K562 (cell line): ENCODE measurements around the gene IGLON5. TPM values are rescaled to one million over a fixed set of nuclear protein-coding genes. Genes with fewer than 3 reads are reported as not detected.

ENCODE experiments used
- ATAC-seq: fragments of 200-7000 bp; cut with Tn5 transposase; 3 replicates; pipeline ENCODE4 v1.9.1; 2020; ENCODE audit warnings: moderate library complexity
- BruUV-seq: library from RNA; stranded (reverse); fragments of 400-500 nt; replicated peaks from 2 replicates; lab custom pipeline; 2021; lab: Mats Ljungman, UMichigan
- CTCF ChIA-PET: fragments of 300-600 bp; formaldehyde crosslinking; extraction: SDS; loops from one replicate; lab custom pipeline; 2021; ENCODE audit warnings: low intra/inter-chr PET ratio; lab: Yijun Ruan, JAX
- POLR2A ChIA-PET: fragments of 300-600, 350-650 bp; sonication (Branson Sonifier 250); formaldehyde crosslinking; extraction: SDS; loops from one replicate; lab custom pipeline; 2021; ENCODE audit warnings: antibody characterized with exemption, inconsistent platforms; lab: Yijun Ruan, JAX
- DNase-seq, 4 experiments: peaks; one replicate each; pipeline versions ENCODE4 v3.0.0 to v3.0.0-alpha.2; 2011 to 2018; ENCODE audit warnings: low spot score in 3 of 4, mixed read lengths in 3 of 4; ENCODE audit errors: extremely low read depth in 1 of 4
- FAIRE-seq: peaks from 2 replicates; lab custom pipeline; 2011; peaks lifted over from hg19 to GRCh38; lab: Jason Lieb, UNC
- H2AFZ ChIP-seq: 2 replicates; pipeline ENCODE4 v1.6.0; 2011; ENCODE audit warnings: low read depth, low read length, control low read depth, inconsistent platforms
- H3K27ac ChIP-seq: fragments of 200-600 bp; 3 replicates; pipeline ENCODE4 v1.8.0; 2011; ENCODE audit warnings: low read depth, mild to moderate bottlenecking, control low read depth, inconsistent platforms, low read length, moderate library complexity, mixed read lengths; ENCODE audit errors: extremely low read depth
- H3K27me3 ChIP-seq, 2 experiments: fragments of 300-600 bp in 1 of 2; 2 replicates in 1 of 2; 3 replicates in 1 of 2; pipeline versions ENCODE4 v1.6.0 to v1.8.0; 2011; ENCODE audit warnings: inconsistent platforms in 2 of 2, low read length in 2 of 2, mild to moderate bottlenecking in 1 of 2, mixed read lengths in 1 of 2, moderate library complexity in 1 of 2; ENCODE audit not compliant: control insufficient read depth in 2 of 2, insufficient read depth in 2 of 2
- H3K36me3 ChIP-seq: fragments of 300-600 bp; 3 replicates; pipeline ENCODE4 v1.8.0; 2011; ENCODE audit warnings: mild to moderate bottlenecking, low read length, inconsistent platforms; ENCODE audit not compliant: control insufficient read depth, insufficient read depth
- H3K4me1 ChIP-seq, 2 experiments: fragments of 200-600 bp in 1 of 2; replicated peaks in 1 of 2; 2 replicates in 1 of 2; 3 replicates in 1 of 2; pipeline versions ENCODE4 v1.5.1 to v1.8.0; 2011; ENCODE audit warnings: inconsistent platforms in 2 of 2, low read length in 2 of 2, mild to moderate bottlenecking in 1 of 2, mixed read lengths in 1 of 2, moderate library complexity in 1 of 2; ENCODE audit not compliant: control insufficient read depth in 2 of 2, insufficient read depth in 2 of 2
- H3K4me2 ChIP-seq: 2 replicates; pipeline ENCODE4 v1.6.1; 2011; ENCODE audit warnings: low read length, control low read depth, inconsistent platforms, mixed read lengths; ENCODE audit not compliant: insufficient read depth
- H3K4me3 ChIP-seq: fragments of 200-600 bp; sonication (generic), shearing (Covaris generic); 2 replicates; pipeline ENCODE4 v1.5.1; 2016; ENCODE audit warnings: control low read depth, inconsistent platforms
- H3K79me2 ChIP-seq: fragments of 200-600 bp; 3 replicates; pipeline ENCODE4 v1.8.0; 2011; ENCODE audit warnings: low read length, inconsistent platforms; ENCODE audit not compliant: control insufficient read depth, insufficient read depth
- H3K9ac ChIP-seq, 2 experiments: 2 replicates each; pipeline versions ENCODE4 v1.6.0 to v1.6.1; 2011; ENCODE audit warnings: low read depth in 2 of 2, low read length in 2 of 2, control low read depth in 1 of 2, inconsistent platforms in 1 of 2, mild to moderate bottlenecking in 1 of 2, mixed read lengths in 1 of 2; ENCODE audit not compliant: insufficient read depth in 1 of 2
- H3K9me1 ChIP-seq: one replicate; pipeline ENCODE4 v1.6.0; 2011; ENCODE audit warnings: inconsistent platforms, mild to moderate bottlenecking, low read length, moderate library complexity; ENCODE audit not compliant: control insufficient read depth, insufficient read depth
- H3K9me3 ChIP-seq: replicated peaks from 2 replicates; pipeline ENCODE4 v1.5.1; 2011; ENCODE audit warnings: low read depth, low read length, inconsistent platforms; ENCODE audit not compliant: control insufficient read depth, insufficient read depth
- H4K20me1 ChIP-seq: replicated peaks from 2 replicates; pipeline ENCODE4 v1.6.1; 2011; ENCODE audit warnings: low read length, inconsistent platforms, mixed read lengths; ENCODE audit not compliant: control insufficient read depth, insufficient read depth
- ASH1L ChIP-seq: fragments of 450-650 bp; IDR thresholded peaks from 2 replicates; pipeline ENCODE4 v1.6.1; 2018; ENCODE audit warnings: borderline replicate concordance, mild to moderate bottlenecking, low read depth; ENCODE audit not compliant: partially characterized antibody
- BCLAF1 ChIP-seq, 2 experiments: fragments of 450-650 bp in 1 of 2; IDR thresholded peaks; 2 replicates each; pipeline ENCODE4 v1.6.1; 2011 to 2017; ENCODE audit warnings: low read depth in 2 of 2, antibody characterized with exemption in 1 of 2, borderline replicate concordance in 1 of 2, low read length in 1 of 2, mild to moderate bottlenecking in 1 of 2, mixed read lengths in 1 of 2; ENCODE audit not compliant: control insufficient read depth in 1 of 2
- E2F3 ChIP-seq: fragments of 250-450 bp; sonication (Bioruptor Pico); IDR thresholded peaks from 2 replicates; pipeline ENCODE4 v1.4.0; 2020; ENCODE audit warnings: mild to moderate bottlenecking
- FOXO4 ChIP-seq: fragments of 450-650 bp; formaldehyde crosslinking; IDR thresholded peaks from 2 replicates; pipeline ENCODE4 v1.4.0; 2020; ENCODE audit warnings: mild to moderate bottlenecking, moderate library complexity
- FUS ChIP-seq: fragments of 200-400 bp; formaldehyde crosslinking; optimal IDR thresholded peaks from 2 replicates; pipeline ENCODE3; 2017; ENCODE audit warnings: low read depth, low read length
- HDAC1 ChIP-seq, 2 experiments: fragments of 450-650 bp; IDR thresholded peaks; 2 replicates each; pipeline ENCODE4 v1.6.1; 2016 to 2017; ENCODE audit warnings: inconsistent platforms in 1 of 2, mild to moderate bottlenecking in 1 of 2, moderate library complexity in 1 of 2
- MAZ ChIP-seq, 2 experiments: fragments of 450-650 bp in 1 of 2; sonication (generic) in 1 of 2; formaldehyde crosslinking; IDR thresholded peaks in 1 of 2; conservative IDR thresholded peaks in 1 of 2; 2 replicates each; pipeline versions ENCODE4 v1.4.0 to v1.5.0; 2020; ENCODE audit warnings: mild to moderate bottlenecking in 1 of 2, missing genetic modification reagents in 1 of 2
- NCOA6 ChIP-seq: fragments of 450-650 bp; IDR thresholded peaks from 2 replicates; pipeline ENCODE4 v1.6.1; 2017; ENCODE audit warnings: mild to moderate bottlenecking
- NRF1 ChIP-seq, 2 experiments: fragments of 450-650 bp; IDR thresholded peaks in 1 of 2; conservative IDR thresholded peaks in 1 of 2; 2 replicates each; pipeline ENCODE4 v1.6.1; 2014; ENCODE audit warnings: mild to moderate bottlenecking in 2 of 2
- SOX6 ChIP-seq: fragments of 450-650 bp; IDR thresholded peaks from 2 replicates; pipeline ENCODE4 v1.6.1; 2014; ENCODE audit warnings: mild to moderate bottlenecking
- TRIM28 ChIP-seq: fragments of 450-650 bp; IDR thresholded peaks from 2 replicates; pipeline ENCODE4 v1.6.1; 2017
- ZNF12 ChIP-seq: sonication (generic); formaldehyde crosslinking; IDR thresholded peaks from 2 replicates; pipeline ENCODE4 v1.4.0; 2020; ENCODE audit warnings: mild to moderate bottlenecking, missing genetic modification reagents
- ZNF239 ChIP-seq: fragments of 250-450 bp; sonication (Bioruptor Pico); IDR thresholded peaks from 2 replicates; pipeline ENCODE4 v1.4.0; 2020; ENCODE audit warnings: mild to moderate bottlenecking
- WGBS: fragments of 100-300 bp; shearing (Covaris generic); methylation state at CpG from one replicate; pipeline ENCODE4 v1.1.6; 2016; ENCODE audit warnings: low coverage, mixed read lengths; ENCODE audit not compliant: insufficient coverage; ENCODE audit errors: missing lambda C conversion rate; 5-methylcytosine and 5-hydroxymethylcytosine counted together
- in situ Hi-C: fragments of 300-500 bp; cut with MboI; formaldehyde crosslinking; loops from 4 replicates; pipeline ENCODE4 v1.15.0; 2018; ENCODE audit warnings: inconsistent platforms, mixed read lengths
- intact Hi-C: fragments of 100-400 bp; cut with micrococcal nuclease; formaldehyde crosslinking; loops from 2 replicates; pipeline ENCODE4 v1.14.2; 2022
- polyA plus RNA-seq, 8 experiments: library from polyadenylated mRNA; depleted of rRNA in 4 of 8; stranded (reverse) in 5 of 8; unstranded in 3 of 8; fragments of >200 nt; fragmentation: Nextera tagmentation in 2 of 8; fragmentation: Illumina TruSeq in 1 of 8; extraction: Ambion mirVana in 2 of 8; extraction: Trizol in 1 of 8; gene quantifications; 2 replicates each; pipeline versions ENCODE4 v1.2.1 to v1.2.3, GENCODE V29; 2011 to 2014; ENCODE audit warnings: inconsistent platforms in 1 of 8, missing spikeins in 1 of 8
- total RNA-seq, 7 experiments: library from RNA; depleted of rRNA in 6 of 7; stranded (reverse); fragments of >200 nt in 6 of 7; fragmentation: Illumina TruSeq in 2 of 7; extraction: Trizol in 2 of 7; gene quantifications; 2 replicates each; pipeline versions ENCODE4 v1.2.1 to v1.2.3, GENCODE V29; 2011 to 2021; ENCODE audit warnings: low replicate concordance in 1 of 7

Gene IGLON5
- total and polyA plus RNA-seq, 9 of the 15 experiments (the other 6 are each of a cell fraction or from before 2014, with no cell fraction given) = 0.03 to 0.22 (median 0.14) TPM; not detected in 2

- POLR2A ChIA-PET = interaction anchor here (0.9 to 1.7 kb wide), 8 partner anchors 10 to 27 kb away, joined by 3 to 13 read pairs (median 6); partner anchors contain the start of gene VSIG10L
- peak overlapping the region; percentile 75 for H3K4me3 ChIP-seq
- CTCF ChIA-PET = no interaction called here
- intact Hi-C loops = loop anchor here (1.0 kb wide), 2 partner anchors 24 to 27 kb away; partner anchors contain the start of gene C19orf84
- TSS peak; percentile 43 for BruUV-seq
- H3K4me2 ChIP-seq = peak overlapping the region; percentile 96
- peak; percentile 97 for FAIRE-seq
- H3K27ac ChIP-seq = peak overlapping the region; percentile 92
- H3K4me1 ChIP-seq = peaks cover 28 to 48% of the 10 kb centered on the region in 2 experiments
- H3K9me3 ChIP-seq = no peaks in the 10 kb centered on the region
- peak overlapping the region; percentile 12 for H2AFZ ChIP-seq
- peak; percentile 96 to 99 (median 97) for DNase-seq
- in situ Hi-C loops = no loop called here
- ATAC-seq = peak; percentile 82
- H3K79me2 ChIP-seq = peaks cover 61% of the 10 kb centered on the region
- H4K20me1 ChIP-seq = no peaks in the 10 kb centered on the region
- no peaks in the 10 kb centered on the region for H3K36me3 ChIP-seq
- H3K9ac ChIP-seq = peak overlapping the region; percentile 93 to 96
- H3K27me3 ChIP-seq = no peaks in the 10 kb centered on the region
- WGBS = under 1% methylated on average over 54 of the region's 54 CpGs
- H3K9me1 ChIP-seq = no peaks in the 10 kb centered on the region
- 0 out of 2 replicates have a peak, but pooled peaks have one; percentile 9 for TF ChIP-seq E2F3 (CRISPR knock-in tag)
- TF ChIP-seq ZNF239 = no peak
- TF ChIP-seq BCLAF1 (IDR thresholded peaks at IDR 0.05; ENCODE audit: borderline replicate concordance in 1 of 2, control insufficient read depth in 1 of 2, low read depth in 2 of 2, low read length in 1 of 2) = no peak
- no peak for TF ChIP-seq TRIM28
- no peak for TF ChIP-seq FUS
- TF ChIP-seq SOX6 = no peak
- no peak for TF ChIP-seq ASH1L
- no peak for TF ChIP-seq NCOA6
- peak in 1 of 2 experiments; percentile 89; a peak in 2 of 4 replicates for TF ChIP-seq HDAC1 (IDR thresholded peaks at IDR 0.05)
- TF ChIP-seq ZNF12 (CRISPR knock-in tag) = no peak; the same call in 1 of the 2 replicates
- peak; percentile 89 to 90 for TF ChIP-seq NRF1 (conservative IDR thresholded peaks at IDR 0.05 in 1 of 2, IDR thresholded peaks at IDR 0.05 in 1 of 2)
- TF ChIP-seq FOXO4 = no peak
- TF ChIP-seq MAZ (CRISPR knock-in tag; conservative IDR thresholded peaks at IDR 0.05 in 1 of 2, IDR thresholded peaks at IDR 0.05 in 1 of 2) = 0 out of 4 replicates have a peak, but pooled peaks have one; percentile 14 to 19
These were observed 55.2 kb downstream of the IGLON5 start for GRCh38 chr19:51366389-51367254.
